ENCODE data around the gene COX11.

The COX11 gene

GRCh38 chr17:54992797-54993639 lies 24.6 kb upstream of the COX11 start:
- no peak for TF ChIP-seq L3MBTL2 (conservative IDR thresholded peaks at IDR 0.05)
- TF ChIP-seq NFRKB (IDR thresholded peaks at IDR 0.05) = no peak
- no peak for TF ChIP-seq SUZ12 (IDR thresholded peaks at IDR 0.05)
- TF ChIP-seq FOXA1 (IDR thresholded peaks at IDR 0.05) = no peak
- TF ChIP-seq LEF1 (IDR thresholded peaks at IDR 0.05; ENCODE audit: borderline replicate concordance) = no peak
- TF ChIP-seq ARNT (IDR thresholded peaks at IDR 0.05) = no peak
- no peak for TF ChIP-seq CTBP1 (IDR thresholded peaks at IDR 0.05; ENCODE audit: borderline replicate concordance)
- TF ChIP-seq ZNF384 (IDR thresholded peaks at IDR 0.05) = no peak
- no peak for TF ChIP-seq SP1 (IDR thresholded peaks at IDR 0.05)
- no peak for TF ChIP-seq ELF4 (IDR thresholded peaks at IDR 0.05)
- no peak for TF ChIP-seq TARDBP (IDR thresholded peaks at IDR 0.05)
- TF ChIP-seq BHLHE40 (IDR thresholded peaks at IDR 0.05; ENCODE audit: borderline replicate concordance) = no peak
- TF ChIP-seq HDGF (IDR thresholded peaks at IDR 0.05; ENCODE audit: borderline replicate concordance) = no peak
- TF ChIP-seq FOXM1 (IDR thresholded peaks at IDR 0.05; ENCODE audit: borderline replicate concordance) = no peak
- no peak for TF ChIP-seq PKNOX1 (IDR thresholded peaks at IDR 0.05)
- TF ChIP-seq FOXK2 (IDR thresholded peaks at IDR 0.05) = no peak
- ChIA-PET CTCF (interaction anchor here (0.7 to 2.6 kb wide), 14 partner anchors 9 to 1527 kb away, joined by 3 to 19 read pairs (median 4); no protein-coding TSS in a partner anchor), POLR2A (no interaction called here)
- peak; percentile 46 for DNase-seq (ENCODE audit: extremely low spot score)

- no peak for TF ChIP-seq TARDBP (IDR thresholded peaks at IDR 0.05)
- TF ChIP-seq SUZ12 (IDR thresholded peaks at IDR 0.05) = no peak
- no peak for TF ChIP-seq FOXM1 (IDR thresholded peaks at IDR 0.05; ENCODE audit: borderline replicate concordance)
- no peak for TF ChIP-seq ARNT (IDR thresholded peaks at IDR 0.05)
- no peak for TF ChIP-seq ZNF384 (IDR thresholded peaks at IDR 0.05)
- TF ChIP-seq HDGF (IDR thresholded peaks at IDR 0.05; ENCODE audit: borderline replicate concordance) = no peak
- no peak for TF ChIP-seq BHLHE40 (IDR thresholded peaks at IDR 0.05; ENCODE audit: borderline replicate concordance)
- TF ChIP-seq SP1 (IDR thresholded peaks at IDR 0.05) = no peak
- no peak for TF ChIP-seq FOXK2 (IDR thresholded peaks at IDR 0.05)
- no peak for DNase-seq (ENCODE audit: extremely low spot score)
- ChIA-PET CTCF (interaction anchor here (0.7 to 2.6 kb wide), 4 partner anchors 305 to 523 kb away, joined by 3 to 19 read pairs (median 4); no protein-coding TSS in a partner anchor), POLR2A (no interaction called here)
These were observed 23.1 kb upstream of the COX11 start for GRCh38 chr17:54991567-54991966.

- ChIA-PET CTCF (interaction anchor here (1.6 kb wide), 1 partner anchor 358 kb away, joined by 5 read pairs; no protein-coding TSS in a partner anchor), POLR2A (no interaction called here)
- no peak for DNase-seq (ENCODE audit: extremely low spot score)
- TF ChIP-seq L3MBTL2 (conservative IDR thresholded peaks at IDR 0.05) (no peak), ELF4 (IDR thresholded peaks at IDR 0.05) (no peak), SUZ12 (IDR thresholded peaks at IDR 0.05) (no peak), PKNOX1 (IDR thresholded peaks at IDR 0.05) (no peak), FOXA1 (IDR thresholded peaks at IDR 0.05) (no peak), LEF1 (IDR thresholded peaks at IDR 0.05; ENCODE audit: borderline replicate concordance) (no peak), FOXK2 (IDR thresholded peaks at IDR 0.05) (no peak), ZNF384 (IDR thresholded peaks at IDR 0.05) (no peak), NFRKB (IDR thresholded peaks at IDR 0.05) (no peak), HDGF (IDR thresholded peaks at IDR 0.05; ENCODE audit: borderline replicate concordance) (no peak), TARDBP (IDR thresholded peaks at IDR 0.05) (no peak), CTBP1 (IDR thresholded peaks at IDR 0.05; ENCODE audit: borderline replicate concordance) (no peak), BHLHE40 (IDR thresholded peaks at IDR 0.05; ENCODE audit: borderline replicate concordance) (no peak), ARNT (IDR thresholded peaks at IDR 0.05) (no peak), FOXM1 (IDR thresholded peaks at IDR 0.05; ENCODE audit: borderline replicate concordance) (no peak), SP1 (IDR thresholded peaks at IDR 0.05) (no peak)
These were observed 21.7 kb upstream of the COX11 start for GRCh38 chr17:54990118-54990517.

GRCh38 chr17:54985476-54985875 lies 17.0 kb upstream of the COX11 start:
- no peak for TF ChIP-seq SUZ12 (IDR thresholded peaks at IDR 0.05)
- TF ChIP-seq FOXK2 (IDR thresholded peaks at IDR 0.05) = no peak
- no peak for TF ChIP-seq L3MBTL2 (conservative IDR thresholded peaks at IDR 0.05)
- TF ChIP-seq NFRKB (IDR thresholded peaks at IDR 0.05) = no peak
- TF ChIP-seq BHLHE40 (IDR thresholded peaks at IDR 0.05; ENCODE audit: borderline replicate concordance) = no peak
- no peak for TF ChIP-seq FOXM1 (IDR thresholded peaks at IDR 0.05; ENCODE audit: borderline replicate concordance)
- no peak for TF ChIP-seq ELF4 (IDR thresholded peaks at IDR 0.05)
- no peak for TF ChIP-seq PKNOX1 (IDR thresholded peaks at IDR 0.05)
- no peak for TF ChIP-seq SP1 (IDR thresholded peaks at IDR 0.05)
- TF ChIP-seq LEF1 (IDR thresholded peaks at IDR 0.05; ENCODE audit: borderline replicate concordance) = no peak
- TF ChIP-seq CTBP1 (IDR thresholded peaks at IDR 0.05; ENCODE audit: borderline replicate concordance) = no peak
- TF ChIP-seq TARDBP (IDR thresholded peaks at IDR 0.05) = no peak
- no peak for TF ChIP-seq HDGF (IDR thresholded peaks at IDR 0.05; ENCODE audit: borderline replicate concordance)
- TF ChIP-seq ZNF384 (IDR thresholded peaks at IDR 0.05) = no peak
- TF ChIP-seq ARNT (IDR thresholded peaks at IDR 0.05) = no peak
- no peak for TF ChIP-seq FOXA1 (IDR thresholded peaks at IDR 0.05)
- CTCF ChIA-PET = no interaction called here

GRCh38 chr17:54983260-54983659 lies 14.8 kb upstream of the COX11 start:
- POLR2A ChIA-PET = no interaction called here
- DNase-seq (ENCODE audit: extremely low spot score) = no peak
- TF ChIP-seq ARNT (IDR thresholded peaks at IDR 0.05) (no peak), ZNF384 (IDR thresholded peaks at IDR 0.05) (no peak)
- CTCF ChIA-PET = interaction anchor here (1.0 kb wide), 1 partner anchor 10 kb away, joined by 3 read pairs; no protein-coding TSS in a partner anchor

More at GRCh38 chr17:54985476-54985875, 17.0 kb upstream of the COX11 start:
- POLR2A ChIA-PET = no interaction called here
- DNase-seq (ENCODE audit: extremely low spot score) = no peak

Data from HEK293T (cell line).